GM10248 (cell line): ENCODE data around the gene PSG4.
"Not testable (repeated sequence)": the region's sequence is repeated elsewhere in the genome, so short reads cannot be mapped to it uniquely, and the experiment has no call there.

Source experiments
- CTCF ChIA-PET: fragments of 300-600 bp; sonication (Branson Sonifier 250); formaldehyde crosslinking; extraction: SDS; loops from one replicate; lab custom pipeline; 2021; ENCODE audit warnings: antibody characterized with exemption; lab: Yijun Ruan, JAX
- POLR2A ChIA-PET: fragments of 350-650 bp; sonication (Branson Sonifier 250); formaldehyde crosslinking; extraction: SDS; loops from one replicate; lab custom pipeline; 2020; ENCODE audit warnings: antibody characterized with exemption; lab: Yijun Ruan, JAX
- DNase-seq: peaks from one replicate; pipeline ENCODE4 v3.0.0; 2012; ENCODE audit errors: extremely low spot score
- CTCF ChIP-seq: IDR thresholded peaks from 2 replicates; pipeline ENCODE4 v1.5.1; 2012; ENCODE audit warnings: mild to moderate bottlenecking, low read depth; ENCODE audit errors: extremely low read depth, missing control alignments, control extremely low read depth

PSG4 gene

GRCh38 chr19:43205471-43206105 lies at the start of gene PSG4:
Gene PSG4, minus strand, starts transcription at chr19:43205638. Its CDS starts 102 bp downstream, at chr19:43205536.
- DNase-seq, POLR2A ChIA-PET: not testable (repeated sequence)
- CTCF ChIA-PET: interaction anchor here (0.9 kb wide), 1 partner anchor 69 kb away, joined by 3 read pairs; no protein-coding TSS in a partner anchor

GRCh38 chr19:43251428-43251827 lies 46.0 kb upstream of the PSG4 start:
- POLR2A ChIA-PET, DNase-seq, CTCF ChIA-PET: not testable (repeated sequence)

GRCh38 chr19:43250296-43250695 lies 44.9 kb upstream of the PSG4 start:
- DNase-seq, POLR2A ChIA-PET, CTCF ChIA-PET: not testable (repeated sequence)

- POLR2A ChIA-PET, DNase-seq, CTCF ChIA-PET: not testable (repeated sequence)
Observed at GRCh38 chr19:43248635-43249002, 43.2 kb upstream of the PSG4 start.

- DNase-seq, POLR2A ChIA-PET, CTCF ChIA-PET: not testable (repeated sequence)
Observed at GRCh38 chr19:43247243-43247880, 41.9 kb upstream of the PSG4 start.

GRCh38 chr19:43245848-43246247 lies 40.4 kb upstream of the PSG4 start:
- POLR2A ChIA-PET, CTCF ChIA-PET, DNase-seq: not testable (repeated sequence)

GRCh38 chr19:43242211-43242610 lies 36.8 kb upstream of the PSG4 start:
- CTCF ChIA-PET, POLR2A ChIA-PET, DNase-seq: not testable (repeated sequence)

GRCh38 chr19:43238213-43238612 lies 32.8 kb upstream of the PSG4 start:
- CTCF ChIA-PET, POLR2A ChIA-PET, DNase-seq: not testable (repeated sequence)

- POLR2A ChIA-PET, DNase-seq, CTCF ChIA-PET: not testable (repeated sequence)
Observed at GRCh38 chr19:43235686-43236085, 30.2 kb upstream of the PSG4 start.

- ChIA-PET CTCF (no interaction called here), POLR2A (no interaction called here)
- TF ChIP-seq CTCF: no peak
- no peak for DNase-seq
Observed at GRCh38 chr19:43229315-43229714, 23.9 kb upstream of the PSG4 start.

- DNase-seq, POLR2A ChIA-PET, CTCF ChIA-PET: not testable (repeated sequence)
Observed at GRCh38 chr19:43228730-43229129, 23.3 kb upstream of the PSG4 start.

- CTCF ChIA-PET, DNase-seq, POLR2A ChIA-PET: not testable (repeated sequence)
Observed at GRCh38 chr19:43226986-43227385, 21.5 kb upstream of the PSG4 start.

GRCh38 chr19:43224855-43225253 lies 19.4 kb upstream of the PSG4 start:
- CTCF ChIA-PET: no interaction called here
- POLR2A ChIA-PET: no interaction called here
- DNase-seq: no peak
- no peak for TF ChIP-seq CTCF

GRCh38 chr19:43224201-43224854 lies 18.9 kb upstream of the PSG4 start:
- CTCF ChIA-PET, POLR2A ChIA-PET, DNase-seq: not testable (repeated sequence)

GRCh38 chr19:43221891-43222290 lies 16.5 kb upstream of the PSG4 start:
- DNase-seq, CTCF ChIA-PET: not testable (repeated sequence)
- POLR2A ChIA-PET: interaction anchor here (0.7 kb wide), 1 partner anchor 1624 kb away, joined by 3 read pairs; no protein-coding TSS in a partner anchor

GRCh38 chr19:43219136-43219535 lies 13.7 kb upstream of the PSG4 start:
- DNase-seq, POLR2A ChIA-PET, CTCF ChIA-PET: not testable (repeated sequence)
